Measurements from ENCODE around the gene TFF1.

DNA sequence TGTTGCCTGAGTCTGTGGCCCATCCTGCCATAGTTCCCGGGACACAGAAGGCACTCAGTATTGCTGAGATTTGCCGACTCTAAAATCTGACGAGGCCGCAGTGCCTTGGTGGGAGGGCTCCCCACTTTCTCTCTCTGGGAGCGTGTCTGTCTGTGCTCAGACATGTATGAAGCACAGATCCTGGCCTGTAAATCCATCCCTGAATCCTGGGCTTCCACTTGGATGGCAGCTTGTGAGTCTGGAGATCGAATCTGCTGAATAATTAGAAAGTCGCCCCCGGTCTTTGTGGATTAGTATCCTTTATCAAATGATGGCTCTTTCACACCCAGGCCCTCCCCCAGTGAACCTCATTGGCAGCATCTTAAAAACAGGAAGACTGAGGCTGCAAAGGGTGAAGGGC, 47.7 kb upstream of the TFF1 start:
- TF ChIP-seq POLR2A (IDR thresholded peaks at IDR 0.05; ENCODE audit: low read length) (no peak), GATA1 (IDR thresholded peaks at IDR 0.05; ENCODE audit: low read depth, low read length) (no peak)

All from erythroblast (primary cell).